GM19467 (cell line): ENCODE data around the gene ARHGAP45.
"Not testable (repeated sequence)": the region's sequence is repeated elsewhere in the genome, so short reads cannot be mapped to it uniquely, and the experiment has no call there.

Experiments used
- ATAC-seq: cut with Tn5 transposase; IDR thresholded peaks from one replicate; pipeline ENCODE4 v1.9.1; 2021; ENCODE audit warnings: mild to moderate bottlenecking, moderate library complexity; ENCODE audit not compliant: unreplicated experiment

ARHGAP45 gene

GRCh38 chr19:1113030-1113985 is 46.3 kb downstream of the ARHGAP45 start:
- peak; percentile 49 for ATAC-seq

- no peak for ATAC-seq
Measured at GRCh38 chr19:1113986-1114483, 47.1 kb downstream of the ARHGAP45 start.

- ATAC-seq = not testable (repeated sequence)
Measured at GRCh38 chr19:1114728-1115127, 47.8 kb downstream of the ARHGAP45 start.

GRCh38 chr19:1115646-1116420 is 48.9 kb downstream of the ARHGAP45 start:
- no peak for ATAC-seq

- no peak for ATAC-seq
Measured at GRCh38 chr19:1116726-1117581, 50.0 kb downstream of the ARHGAP45 start.

GRCh38 chr19:1117654-1118053 is 50.7 kb downstream of the ARHGAP45 start:
- ATAC-seq = no peak

- ATAC-seq = no peak
Measured at GRCh38 chr19:1118999-1119398, 52.0 kb downstream of the ARHGAP45 start.

- ATAC-seq = no peak
Measured at GRCh38 chr19:1119475-1120217, 52.7 kb downstream of the ARHGAP45 start.

GRCh38 chr19:1121395-1121794 is 54.4 kb downstream of the ARHGAP45 start:
- ATAC-seq = no peak

- no peak for ATAC-seq
Measured at GRCh38 chr19:1122021-1122971, 55.3 kb downstream of the ARHGAP45 start.

GRCh38 chr19:1122972-1123363 is 56.0 kb downstream of the ARHGAP45 start:
- no peak for ATAC-seq

GRCh38 chr19:1123381-1123780 is 56.4 kb downstream of the ARHGAP45 start:
- ATAC-seq = no peak

GRCh38 chr19:1123885-1124677 is 57.1 kb downstream of the ARHGAP45 start:
- ATAC-seq = no peak

GRCh38 chr19:1125601-1126467 is 58.9 kb downstream of the ARHGAP45 start:
- ATAC-seq = no peak

GRCh38 chr19:1126984-1127760 is 60.2 kb downstream of the ARHGAP45 start:
- ATAC-seq = no peak

GRCh38 chr19:1128106-1128505 is 61.1 kb downstream of the ARHGAP45 start:
- ATAC-seq = no peak
